ENCODE measurements around the gene PLP2. TPM values are rescaled to one million over a fixed set of nuclear protein-coding genes. Genes with fewer than 3 reads are reported as not detected.

PLP2 gene
- total RNA-seq, 1 donor from 2014 or later = 51.6 TPM

- H3K27ac ChIP-seq = peak overlapping the region; percentile 76 to 85
- no peaks in the 10 kb centered on the region for H3K27me3 ChIP-seq
- no peak overlapping the region for H3K4me3 ChIP-seq
- TF ChIP-seq CTCF (IDR thresholded peaks at IDR 0.05) = no peak
- peaks cover 6 to 8% of the 10 kb centered on the region in 2 donors for H3K36me3 ChIP-seq
- no peak for DNase-seq (ENCODE audit: low spot score in 2 of 2)
- peaks cover 0 to 6% of the 10 kb centered on the region in 2 donors for H3K4me1 ChIP-seq
- no peaks in the 10 kb centered on the region for H3K9me3 ChIP-seq
- intact Hi-C loops (cut with DNase I) = loop anchor here (5.0 kb wide), 1 partner anchor 145 kb away; the partner anchor contains the start of gene TFE3
Observed at GRCh38 chrX:49187028-49187394, 15.3 kb downstream of the PLP2 start.

DNA sequence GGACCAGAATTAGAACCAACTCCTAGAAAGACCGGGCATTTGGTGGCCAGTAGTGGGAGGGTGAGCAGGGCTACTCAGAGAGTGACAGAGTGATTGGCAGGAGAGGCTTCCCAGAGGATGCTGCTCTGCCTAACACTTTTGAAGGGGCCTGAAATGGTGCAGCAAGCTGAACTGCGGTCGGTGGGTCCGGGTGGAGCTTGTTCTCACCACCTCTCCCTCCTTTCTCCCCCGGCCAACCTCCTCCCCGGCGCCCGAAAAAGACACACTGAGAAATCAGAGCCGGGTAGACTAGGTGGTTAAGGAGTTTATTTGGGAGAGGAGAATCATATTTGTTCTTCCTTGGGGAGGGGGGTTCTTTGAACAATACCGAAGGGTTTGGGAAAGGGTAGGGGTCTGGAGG is 15.8 kb downstream of the PLP2 start:
- no peaks in the 10 kb centered on the region for H3K9me3 ChIP-seq
- peaks cover 6 to 8% of the 10 kb centered on the region in 2 donors for H3K36me3 ChIP-seq
- H3K27ac ChIP-seq = peak overlapping the region; percentile 76 to 85
- peaks cover 0 to 6% of the 10 kb centered on the region in 2 donors for H3K4me1 ChIP-seq
- DNase-seq (ENCODE audit: low spot score in 2 of 2) = no peak
- intact Hi-C loops (cut with DNase I) = loop anchor here (5.0 kb wide), 1 partner anchor 145 kb away; the partner anchor contains the start of gene TFE3
- no peak overlapping the region for H3K4me3 ChIP-seq
- H3K27me3 ChIP-seq = no peaks in the 10 kb centered on the region
- no peak for TF ChIP-seq CTCF (IDR thresholded peaks at IDR 0.05)

DNA sequence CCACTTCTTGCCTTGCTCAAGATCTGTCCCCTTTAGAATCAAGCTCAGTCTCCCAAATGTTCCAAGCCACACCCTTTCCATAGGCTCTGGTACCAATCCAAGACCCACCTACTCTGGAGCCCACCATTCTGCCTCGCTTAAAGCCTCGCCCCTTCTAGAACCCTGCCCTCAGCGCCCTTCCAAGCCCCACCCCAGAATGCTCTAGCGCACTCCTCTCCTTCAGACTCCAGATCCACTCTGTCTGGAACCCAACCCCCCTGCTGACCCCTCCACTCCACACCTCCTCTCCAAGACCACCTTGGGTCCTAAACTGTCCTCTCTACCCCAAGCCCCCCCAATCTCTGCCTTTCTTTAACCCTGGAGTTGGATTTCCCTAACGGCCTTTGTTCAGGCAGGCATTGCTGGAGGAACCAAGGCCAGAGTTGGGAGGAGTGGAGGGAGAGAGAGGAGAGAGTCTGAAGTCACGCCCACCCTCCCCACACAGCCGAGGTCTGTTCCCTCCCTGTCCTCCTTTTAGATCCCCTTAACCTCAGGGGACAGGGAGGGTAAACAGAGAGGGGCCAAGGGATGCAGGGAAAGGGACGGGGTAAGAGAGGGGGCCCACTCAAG is 16.9 kb downstream of the PLP2 start:
- H3K27ac ChIP-seq = no peak overlapping the region
- no peak for TF ChIP-seq CTCF (IDR thresholded peaks at IDR 0.05)
- DNase-seq (ENCODE audit: low spot score in 2 of 2) = no peak
- no peaks in the 10 kb centered on the region for H3K9me3 ChIP-seq
- no peak overlapping the region for H3K4me3 ChIP-seq
- peaks cover 0 to 2% of the 10 kb centered on the region in 2 donors for H3K36me3 ChIP-seq
- intact Hi-C loops (cut with DNase I) = loop anchor here (5.0 kb wide), 1 partner anchor 146 kb away; the partner anchor contains the start of gene TFE3
- H3K4me1 ChIP-seq = peaks cover 0 to 6% of the 10 kb centered on the region in 2 donors
- no peaks in the 10 kb centered on the region for H3K27me3 ChIP-seq

- no peak overlapping the region for H3K4me3 ChIP-seq
Observed at GRCh38 chrX:49189606-49190005, 17.9 kb downstream of the PLP2 start.

GRCh38 chrX:49190821-49191573 is 19.3 kb downstream of the PLP2 start:
- intact Hi-C loops (cut with DNase I) = loop anchor here (1.0 to 2.0 kb wide), 4 partner anchors 9 to 233 kb away; partner anchors contain the start of genes PPP1R3F and SYP
- Histone ChIP-seq H3K9me3 (no peaks in the 10 kb centered on the region), H3K27me3 (no peaks in the 10 kb centered on the region), H3K4me3 (peak overlapping the region; percentile 57 to 78), H3K4me1 (no peaks in the 10 kb centered on the region), H3K27ac (peak overlapping the region; percentile 81), H3K36me3 (no peaks in the 10 kb centered on the region)
- peak; percentile 85 to 96 for DNase-seq (ENCODE audit: low spot score in 2 of 2)
- TF ChIP-seq CTCF (IDR thresholded peaks at IDR 0.05) = no peak

More at GRCh38 chrX:49189606-49190005, 17.9 kb downstream of the PLP2 start:
- DNase-seq (ENCODE audit: low spot score in 2 of 2) = no peak
- no peaks in the 10 kb centered on the region for H3K27me3 ChIP-seq
- H3K36me3 ChIP-seq = no peaks in the 10 kb centered on the region
- TF ChIP-seq CTCF (IDR thresholded peaks at IDR 0.05) = no peak
- peaks cover 0 to 6% of the 10 kb centered on the region in 2 donors for H3K4me1 ChIP-seq
- H3K9me3 ChIP-seq = no peaks in the 10 kb centered on the region
- H3K27ac ChIP-seq = peak overlapping the region; percentile 28 to 74
- intact Hi-C loops (cut with DNase I) = loop anchor here (2.0 to 5.0 kb wide), 2 partner anchors 23 to 147 kb away; partner anchors contain the start of gene TFE3
